Measurements from ENCODE around the gene TRAM2.

The TRAM2 gene

GRCh38 chr6:52511572-52512151, 65.2 kb downstream of the TRAM2 start:
- peaks cover 94% of the 10 kb centered on the region for H3K36me3 ChIP-seq (ENCODE audit: insufficient read depth, low read length)
- H3K27ac ChIP-seq (ENCODE audit: low read depth, low read length, poor library complexity, severe bottlenecking), result peak overlapping the region; percentile 86
- no peak overlapping the region for H2AFZ ChIP-seq (ENCODE audit: low read length)
- H3K9ac ChIP-seq (ENCODE audit: low read length), result no peak overlapping the region
- H3K4me1 ChIP-seq (ENCODE audit: insufficient read depth, low read length, severe bottlenecking), result peaks cover 32% of the 10 kb centered on the region
- H3K9me2 ChIP-seq (ENCODE audit: low read depth, low read length), result no peaks in the 10 kb centered on the region
- H3K79me2 ChIP-seq (ENCODE audit: insufficient read depth, low read length), result no peaks in the 10 kb centered on the region
- H3F3A ChIP-seq (ENCODE audit: insufficient read depth, low read length), result no peaks in the 10 kb centered on the region
- H3K9me3 ChIP-seq (ENCODE audit: low read length), result no peaks in the 10 kb centered on the region
- no peak for TF ChIP-seq EZH2 (IDR thresholded peaks at IDR 0.05; ENCODE audit: borderline replicate concordance, low read length)
- TF ChIP-seq, protein P1, sequence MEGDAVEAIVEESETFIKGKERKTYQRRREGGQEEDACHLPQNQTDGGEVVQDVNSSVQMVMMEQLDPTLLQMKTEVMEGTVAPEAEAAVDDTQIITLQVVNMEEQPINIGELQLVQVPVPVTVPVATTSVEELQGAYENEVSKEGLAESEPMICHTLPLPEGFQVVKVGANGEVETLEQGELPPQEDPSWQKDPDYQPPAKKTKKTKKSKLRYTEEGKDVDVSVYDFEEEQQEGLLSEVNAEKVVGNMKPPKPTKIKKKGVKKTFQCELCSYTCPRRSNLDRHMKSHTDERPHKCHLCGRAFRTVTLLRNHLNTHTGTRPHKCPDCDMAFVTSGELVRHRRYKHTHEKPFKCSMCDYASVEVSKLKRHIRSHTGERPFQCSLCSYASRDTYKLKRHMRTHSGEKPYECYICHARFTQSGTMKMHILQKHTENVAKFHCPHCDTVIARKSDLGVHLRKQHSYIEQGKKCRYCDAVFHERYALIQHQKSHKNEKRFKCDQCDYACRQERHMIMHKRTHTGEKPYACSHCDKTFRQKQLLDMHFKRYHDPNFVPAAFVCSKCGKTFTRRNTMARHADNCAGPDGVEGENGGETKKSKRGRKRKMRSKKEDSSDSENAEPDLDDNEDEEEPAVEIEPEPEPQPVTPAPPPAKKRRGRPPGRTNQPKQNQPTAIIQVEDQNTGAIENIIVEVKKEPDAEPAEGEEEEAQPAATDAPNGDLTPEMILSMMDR (IDR thresholded peaks at IDR 0.05; ENCODE audit: low read length), result no peak
- H3K4me3 ChIP-seq (ENCODE audit: low read depth, low read length, poor library complexity, severe bottlenecking), result no peak overlapping the region
- H3K4me2 ChIP-seq (ENCODE audit: low read length), result no peak overlapping the region
- no peaks in the 10 kb centered on the region for H4K20me1 ChIP-seq (ENCODE audit: insufficient read depth, low read length)
- H3K27me3 ChIP-seq (ENCODE audit: insufficient read depth, low read length), result no peaks in the 10 kb centered on the region

DNA sequence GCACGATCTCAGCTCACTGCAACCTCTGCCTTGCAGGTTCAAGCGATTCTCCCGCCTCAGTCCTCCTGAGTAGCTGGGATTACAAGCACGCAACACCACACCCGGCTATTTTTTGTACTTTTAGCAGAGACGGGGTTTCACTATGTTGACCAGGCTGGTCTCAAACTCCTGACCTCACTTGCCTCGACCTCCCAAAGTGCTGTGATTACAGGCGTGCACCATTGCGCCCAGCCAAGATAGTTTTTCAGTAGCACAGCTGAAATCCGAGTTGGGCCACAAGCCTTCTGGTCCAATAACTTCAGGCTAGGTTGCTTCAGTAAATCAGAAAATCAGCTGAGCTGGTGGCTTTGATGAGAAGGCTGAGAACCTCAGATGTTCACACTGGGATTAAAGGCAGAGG, 65.7 kb downstream of the TRAM2 start:
- Histone ChIP-seq H3K4me1 (ENCODE audit: insufficient read depth, low read length, severe bottlenecking) (peaks cover 37% of the 10 kb centered on the region), H3K27ac (ENCODE audit: low read depth, low read length, poor library complexity, severe bottlenecking) (peak overlapping the region; percentile 86), H3K9me2 (ENCODE audit: low read depth, low read length) (no peaks in the 10 kb centered on the region), H3K9me3 (ENCODE audit: low read length) (no peaks in the 10 kb centered on the region), H2AFZ (ENCODE audit: low read length) (no peak overlapping the region), H3K4me3 (ENCODE audit: low read depth, low read length, poor library complexity, severe bottlenecking) (no peak overlapping the region), H4K20me1 (ENCODE audit: insufficient read depth, low read length) (no peaks in the 10 kb centered on the region), H3F3A (ENCODE audit: insufficient read depth, low read length) (no peaks in the 10 kb centered on the region), H3K36me3 (ENCODE audit: insufficient read depth, low read length) (peaks cover 94% of the 10 kb centered on the region), H3K27me3 (ENCODE audit: insufficient read depth, low read length) (no peaks in the 10 kb centered on the region), H3K9ac (ENCODE audit: low read length) (no peak overlapping the region), H3K79me2 (ENCODE audit: insufficient read depth, low read length) (no peaks in the 10 kb centered on the region), H3K4me2 (ENCODE audit: low read length) (no peak overlapping the region)
- no peak for TF ChIP-seq EZH2 (IDR thresholded peaks at IDR 0.05; ENCODE audit: borderline replicate concordance, low read length)
- TF ChIP-seq, protein P1 (IDR thresholded peaks at IDR 0.05; ENCODE audit: low read length), result no peak

DNA sequence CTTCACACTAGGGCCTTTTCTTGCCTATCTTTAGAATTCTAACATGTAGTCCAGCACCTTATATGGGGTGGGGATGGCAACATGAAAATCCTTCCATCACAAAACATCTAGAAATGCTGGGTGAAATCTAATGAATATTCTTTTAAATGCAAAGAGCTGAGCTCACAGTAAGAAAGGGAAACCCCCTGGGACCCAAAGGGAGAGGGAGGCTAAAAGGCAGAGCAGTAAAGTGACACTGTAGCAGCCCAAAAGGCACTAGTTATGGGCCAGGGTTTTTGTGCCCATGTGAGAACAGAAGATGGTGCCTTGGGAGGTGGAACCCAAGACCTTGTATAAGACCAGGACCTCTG, 66.7 kb downstream of the TRAM2 start:
- no peak overlapping the region for H3K4me2 ChIP-seq (ENCODE audit: low read length)
- H3F3A ChIP-seq (ENCODE audit: insufficient read depth, low read length), result no peaks in the 10 kb centered on the region
- peaks cover 91% of the 10 kb centered on the region for H3K36me3 ChIP-seq (ENCODE audit: insufficient read depth, low read length)
- TF ChIP-seq, protein P1 (IDR thresholded peaks at IDR 0.05; ENCODE audit: low read length), result no peak
- no peak for TF ChIP-seq EZH2 (IDR thresholded peaks at IDR 0.05; ENCODE audit: borderline replicate concordance, low read length)
- no peaks in the 10 kb centered on the region for H3K79me2 ChIP-seq (ENCODE audit: insufficient read depth, low read length)
- no peak overlapping the region for H3K4me3 ChIP-seq (ENCODE audit: low read depth, low read length, poor library complexity, severe bottlenecking)
- no peaks in the 10 kb centered on the region for H3K9me2 ChIP-seq (ENCODE audit: low read depth, low read length)
- H3K4me1 ChIP-seq (ENCODE audit: insufficient read depth, low read length, severe bottlenecking), result peaks cover 47% of the 10 kb centered on the region
- no peaks in the 10 kb centered on the region for H3K27me3 ChIP-seq (ENCODE audit: insufficient read depth, low read length)
- peak overlapping the region; percentile 86 for H3K27ac ChIP-seq (ENCODE audit: low read depth, low read length, poor library complexity, severe bottlenecking)
- no peaks in the 10 kb centered on the region for H4K20me1 ChIP-seq (ENCODE audit: insufficient read depth, low read length)
- H3K9ac ChIP-seq (ENCODE audit: low read length), result no peak overlapping the region
- no peak overlapping the region for H2AFZ ChIP-seq (ENCODE audit: low read length)
- H3K9me3 ChIP-seq (ENCODE audit: low read length), result no peaks in the 10 kb centered on the region

Measured in OCI-LY1 (cell line).